Middle frontal gyrus (tissue), 1 donor: ENCODE measurements around the gene TMEM40.
"Not testable (repeated sequence)": the region's sequence is repeated elsewhere in the genome, so short reads cannot be mapped to it uniquely, and the experiment has no call there.

Experiments
- DNase-seq: peaks from one replicate; pipeline ENCODE4 v3.0.0-alpha.2; 2015; ENCODE audit warnings: low spot score; ENCODE audit errors: extremely low spot score

TMEM40 gene

GRCh38 chr3:12719984-12720898 is 38.8 kb downstream of the TMEM40 start:
- peak; percentile 60 for DNase-seq

- DNase-seq: no peak
These were observed 39.5 kb downstream of the TMEM40 start for GRCh38 chr3:12719541-12719940.

GRCh38 chr3:12716605-12717151 is 42.4 kb downstream of the TMEM40 start:
- no peak for DNase-seq

- DNase-seq: no peak
These were observed 44.8 kb downstream of the TMEM40 start for GRCh38 chr3:12714278-12714677.

GRCh38 chr3:12710062-12710461 is 49.0 kb downstream of the TMEM40 start:
- DNase-seq: no peak

- DNase-seq: no peak
These were observed 49.7 kb downstream of the TMEM40 start for GRCh38 chr3:12709334-12709733.

- no peak for DNase-seq
These were observed 50.4 kb downstream of the TMEM40 start for GRCh38 chr3:12708584-12709192.

- DNase-seq: no peak
These were observed 51.6 kb downstream of the TMEM40 start for GRCh38 chr3:12707449-12707848.

- no peak for DNase-seq
These were observed 52.4 kb downstream of the TMEM40 start for GRCh38 chr3:12706504-12707253.

- no peak for DNase-seq
These were observed 53.1 kb downstream of the TMEM40 start for GRCh38 chr3:12705981-12706380.

- DNase-seq: no peak
These were observed 53.6 kb downstream of the TMEM40 start for GRCh38 chr3:12705374-12705926.

GRCh38 chr3:12702501-12702900 is 56.6 kb downstream of the TMEM40 start:
- no peak for DNase-seq

GRCh38 chr3:12701601-12702000 is 57.5 kb downstream of the TMEM40 start:
- DNase-seq: not testable (repeated sequence)

- no peak for DNase-seq
These were observed 58.3 kb downstream of the TMEM40 start for GRCh38 chr3:12700800-12701199.

- no peak for DNase-seq
These were observed 63.1 kb downstream of the TMEM40 start for GRCh38 chr3:12695916-12696315.

GRCh38 chr3:12695112-12695511 is 63.9 kb downstream of the TMEM40 start:
- no peak for DNase-seq

GRCh38 chr3:12692444-12692843 is 66.6 kb downstream of the TMEM40 start:
- no peak for DNase-seq

- DNase-seq: no peak
These were observed 68.9 kb downstream of the TMEM40 start for GRCh38 chr3:12689997-12690711.

- no peak for DNase-seq
These were observed 71.1 kb downstream of the TMEM40 start for GRCh38 chr3:12687948-12688347.

GRCh38 chr3:12686096-12686495 is 73.0 kb downstream of the TMEM40 start:
- no peak for DNase-seq
